ENCODE results near the gene HTR3E.

Gene HTR3E

GRCh38 chr3:184082465-184082864 is 14.4 kb upstream of the HTR3E start:
- Histone ChIP-seq H3K9me2 (replicated peaks; ENCODE audit: low read depth, low read length) (no peaks in the 10 kb centered on the region), H3F3A (ENCODE audit: low read depth) (no peaks in the 10 kb centered on the region), H3K79me2 (ENCODE audit: insufficient read depth, low read length) (no peaks in the 10 kb centered on the region), H3K36me3 (ENCODE audit: insufficient read depth, low read length) (no peaks in the 10 kb centered on the region), H3K9ac (ENCODE audit: low read depth, low read length, poor library complexity, severe bottlenecking) (no peak overlapping the region), H3K27me3 (ENCODE audit: insufficient read depth, low read length, poor library complexity, severe bottlenecking) (no peaks in the 10 kb centered on the region), H3K4me1 (ENCODE audit: insufficient read depth, low read length, poor library complexity, severe bottlenecking) (no peaks in the 10 kb centered on the region), H3K9me3 (ENCODE audit: insufficient read depth, low read depth, low read length) (no peaks in the 10 kb centered on the region; the same call in 1 of the 2 replicates), H3K4me2 (ENCODE audit: low read depth, low read length, poor library complexity, severe bottlenecking) (no peak overlapping the region), H4K20me1 (ENCODE audit: insufficient read depth, low read length, poor library complexity, severe bottlenecking) (no peaks in the 10 kb centered on the region), H2AFZ (ENCODE audit: low read length) (no peak overlapping the region), H3K4me3 (ENCODE audit: low read length, poor library complexity, severe bottlenecking) (no peak overlapping the region)
- TF ChIP-seq EZH2phosphoT487 (IDR thresholded peaks at IDR 0.05; ENCODE audit: borderline replicate concordance) (no peak), CTCF (conservative IDR thresholded peaks at IDR 0.05; ENCODE audit: low read length) (no peak)

GRCh38 chr3:184085389-184085852 is 11.4 kb upstream of the HTR3E start:
- Histone ChIP-seq H3K79me2 (ENCODE audit: insufficient read depth, low read length) (no peaks in the 10 kb centered on the region), H3K9me3 (ENCODE audit: insufficient read depth, low read depth, low read length) (no peaks in the 10 kb centered on the region; the same call in 1 of the 2 replicates), H3K36me3 (ENCODE audit: insufficient read depth, low read length) (no peaks in the 10 kb centered on the region), H2AFZ (ENCODE audit: low read length) (no peak overlapping the region), H3K4me2 (ENCODE audit: low read depth, low read length, poor library complexity, severe bottlenecking) (no peak overlapping the region), H3K27me3 (ENCODE audit: insufficient read depth, low read length, poor library complexity, severe bottlenecking) (no peaks in the 10 kb centered on the region), H3F3A (ENCODE audit: low read depth) (no peaks in the 10 kb centered on the region), H4K20me1 (ENCODE audit: insufficient read depth, low read length, poor library complexity, severe bottlenecking) (no peaks in the 10 kb centered on the region), H3K9me2 (replicated peaks; ENCODE audit: low read depth, low read length) (no peaks in the 10 kb centered on the region), H3K4me3 (ENCODE audit: low read length, poor library complexity, severe bottlenecking) (no peak overlapping the region), H3K9ac (ENCODE audit: low read depth, low read length, poor library complexity, severe bottlenecking) (no peak overlapping the region), H3K4me1 (ENCODE audit: insufficient read depth, low read length, poor library complexity, severe bottlenecking) (no peaks in the 10 kb centered on the region)
- no peak for TF ChIP-seq EZH2phosphoT487 (IDR thresholded peaks at IDR 0.05; ENCODE audit: borderline replicate concordance)
- TF ChIP-seq CTCF (conservative IDR thresholded peaks at IDR 0.05; ENCODE audit: low read length) = no peak

- no peaks in the 10 kb centered on the region for H3K36me3 ChIP-seq (ENCODE audit: insufficient read depth, low read length)
- no peak for TF ChIP-seq EZH2phosphoT487 (IDR thresholded peaks at IDR 0.05; ENCODE audit: borderline replicate concordance)
- no peak for TF ChIP-seq CTCF (conservative IDR thresholded peaks at IDR 0.05; ENCODE audit: low read length)
- no peaks in the 10 kb centered on the region for H3K27me3 ChIP-seq (ENCODE audit: insufficient read depth, low read length, poor library complexity, severe bottlenecking)
- H3K4me2 ChIP-seq (ENCODE audit: low read depth, low read length, poor library complexity, severe bottlenecking) = no peak overlapping the region
- H2AFZ ChIP-seq (ENCODE audit: low read length) = no peak overlapping the region
- no peaks in the 10 kb centered on the region for H3K4me1 ChIP-seq (ENCODE audit: insufficient read depth, low read length, poor library complexity, severe bottlenecking)
- H3K79me2 ChIP-seq (ENCODE audit: insufficient read depth, low read length) = no peaks in the 10 kb centered on the region
- no peaks in the 10 kb centered on the region for H3K9me2 ChIP-seq (replicated peaks; ENCODE audit: low read depth, low read length)
- peaks cover 10% of the 10 kb centered on the region; the same call in 1 of the 2 replicates for H3K9me3 ChIP-seq (ENCODE audit: insufficient read depth, low read depth, low read length)
- no peak overlapping the region for H3K4me3 ChIP-seq (ENCODE audit: low read length, poor library complexity, severe bottlenecking)
- no peaks in the 10 kb centered on the region for H4K20me1 ChIP-seq (ENCODE audit: insufficient read depth, low read length, poor library complexity, severe bottlenecking)
- no peak overlapping the region for H3K9ac ChIP-seq (ENCODE audit: low read depth, low read length, poor library complexity, severe bottlenecking)
- no peaks in the 10 kb centered on the region for H3F3A ChIP-seq (ENCODE audit: low read depth)
Measured at GRCh38 chr3:184092199-184092598, 4.7 kb upstream of the HTR3E start.

Data from Loucy (cell line).